Caco-2 (cell line): ENCODE measurements around the gene CARNS1. TPM values are rescaled to one million over a fixed set of nuclear protein-coding genes. Genes with fewer than 3 reads are reported as not detected.

ENCODE experiments used
- BruUV-seq: library from RNA; stranded (reverse); fragments of 400-500 nt; replicated peaks from 2 replicates; lab custom pipeline; 2021; lab: Mats Ljungman, UMichigan
- CTCF ChIA-PET: fragments of 300-600 bp; sonication (Branson Sonifier 250); formaldehyde crosslinking; loops from one replicate; lab custom pipeline; 2022; ENCODE audit warnings: antibody characterized with exemption; lab: Charles Lee
- POLR2A ChIA-PET: fragments of 300-600 bp; sonication (Branson Sonifier 250); formaldehyde crosslinking; loops from one replicate; lab custom pipeline; 2022; ENCODE audit warnings: antibody characterized with exemption; lab: Charles Lee
- DNase-seq, 2 experiments: peaks; one replicate each; pipeline versions ENCODE4 v3.0.0 to v3.0.0-alpha.2; 2020 to 2022
- H3K27me3 ChIP-seq: replicated peaks from 2 replicates; pipeline ENCODE4 v1.6.0; 2011; ENCODE audit warnings: low read length; ENCODE audit not compliant: control insufficient read depth, insufficient read depth
- H3K36me3 ChIP-seq: 2 replicates; pipeline ENCODE4 v1.5.1; 2011; ENCODE audit warnings: low read length; ENCODE audit not compliant: control insufficient read depth, insufficient read depth
- H3K4me1 ChIP-seq: fragments of 250-450 bp; sonication (Bioruptor Pico); 2 replicates; pipeline ENCODE4 v1.5.1; 2020; ENCODE audit warnings: mild to moderate bottlenecking
- H3K4me3 ChIP-seq: 2 replicates; pipeline ENCODE4 v1.5.1; 2011; ENCODE audit warnings: low read depth, mild to moderate bottlenecking, control low read depth, low read length
- H3K9me3 ChIP-seq: fragments of 250-450 bp; sonication (Bioruptor Pico); 2 replicates; pipeline ENCODE4 v1.5.1; 2020; ENCODE audit warnings: mild to moderate bottlenecking, moderate library complexity
- H3K27ac Mint-ChIP-seq: one replicate; pipeline ENCODE4 v1.8.0; 2022; ENCODE audit warnings: mixed read lengths; ENCODE audit not compliant: unreplicated experiment
- H3K27me3 Mint-ChIP-seq: one replicate; pipeline ENCODE4 v1.8.0; 2022; ENCODE audit warnings: mixed read lengths; ENCODE audit not compliant: insufficient read depth, unreplicated experiment
- H3K36me3 Mint-ChIP-seq: one replicate; pipeline ENCODE4 v1.8.0; 2022; ENCODE audit warnings: mild to moderate bottlenecking, mixed read lengths; ENCODE audit not compliant: insufficient read depth, unreplicated experiment
- H3K4me1 Mint-ChIP-seq: one replicate; pipeline ENCODE4 v1.8.0; 2022; ENCODE audit warnings: low read depth, mixed read lengths; ENCODE audit not compliant: unreplicated experiment
- H3K4me3 Mint-ChIP-seq: one replicate; pipeline ENCODE4 v1.8.0; 2022; ENCODE audit warnings: mild to moderate bottlenecking, moderate library complexity, mixed read lengths; ENCODE audit not compliant: unreplicated experiment
- H3K9me3 Mint-ChIP-seq: one replicate; pipeline ENCODE4 v1.8.0; 2022; ENCODE audit warnings: mixed read lengths; ENCODE audit not compliant: unreplicated experiment
- CTCF ChIP-seq, 2 experiments: fragments of 200-600 bp in 1 of 2; IDR thresholded peaks; 1 replicate in 1 of 2; 2 replicates in 1 of 2; pipeline versions ENCODE4 v1.5.1 to v1.8.0; 2011 to 2022; ENCODE audit warnings: antibody characterized with exemption in 1 of 2, control low read depth in 1 of 2, inconsistent platforms in 1 of 2, low read depth in 1 of 2, low read length in 1 of 2, mild to moderate bottlenecking in 1 of 2, moderate library complexity in 1 of 2; ENCODE audit not compliant: insufficient read depth in 1 of 2, severe bottlenecking in 1 of 2, unreplicated experiment in 1 of 2
- intact Hi-C: fragments of 100-400 bp; cut with micrococcal nuclease; formaldehyde crosslinking; loops from one replicate; pipeline ENCODE4 v1.10.0; 2022; ENCODE audit not compliant: unreplicated experiment
- total RNA-seq: library from RNA; stranded (reverse); gene quantifications from 2 replicates; pipeline ENCODE4 v1.2.3, GENCODE V29; 2022

The CARNS1 gene
- total RNA-seq, 1 experiment from 2014 or later = 0.09 TPM

- no peak overlapping the region for H3K4me3 Mint-ChIP-seq
- no peaks in the 10 kb centered on the region for H3K27me3 ChIP-seq
- H3K4me1 ChIP-seq = peaks cover 15% of the 10 kb centered on the region
- peaks cover 8% of the 10 kb centered on the region for H3K4me1 Mint-ChIP-seq
- ChIA-PET POLR2A (interaction anchor here (0.5 kb wide), 1 partner anchor 780 kb away, joined by 3 read pairs; the partner anchor contains the start of gene RBM14), CTCF (interaction anchor here (0.7 to 0.9 kb wide), 3 partner anchors 14 to 51 kb away, joined by 3 to 4 read pairs (median 3); no protein-coding TSS in a partner anchor)
- H3K4me3 ChIP-seq = no peak overlapping the region
- peak overlapping the region; percentile 60 for H3K27ac Mint-ChIP-seq
- peaks cover 21% of the 10 kb centered on the region for H3K36me3 ChIP-seq
- intact Hi-C loops = no loop called here
- H3K27me3 Mint-ChIP-seq = no peaks in the 10 kb centered on the region
- H3K9me3 ChIP-seq = no peaks in the 10 kb centered on the region
- no peaks in the 10 kb centered on the region for H3K9me3 Mint-ChIP-seq
- H3K36me3 Mint-ChIP-seq = peaks cover 83% of the 10 kb centered on the region
- no TSS peak for BruUV-seq
- DNase-seq = no peak
- TF ChIP-seq CTCF (IDR thresholded peaks at IDR 0.05; ENCODE audit: insufficient read depth in 1 of 2, low read depth in 1 of 2, low read length in 1 of 2, severe bottlenecking in 1 of 2, unreplicated experiment in 1 of 2) = no peak
These were observed 18.7 kb upstream of the CARNS1 start for GRCh38 chr11:67396587-67397389.

- Histone ChIP-seq H3K4me1 (peaks cover 17% of the 10 kb centered on the region), H3K27me3 (no peaks in the 10 kb centered on the region), H3K36me3 (peaks cover 21% of the 10 kb centered on the region), H3K4me3 (no peak overlapping the region), H3K9me3 (no peaks in the 10 kb centered on the region)
- DNase-seq = no peak
- Mint-ChIP-seq H3K9me3 (no peaks in the 10 kb centered on the region), H3K27ac (no peak overlapping the region), H3K36me3 (peaks cover 75% of the 10 kb centered on the region), H3K4me1 (peaks cover 8% of the 10 kb centered on the region), H3K27me3 (no peaks in the 10 kb centered on the region), H3K4me3 (no peak overlapping the region)
- no peak for TF ChIP-seq CTCF (IDR thresholded peaks at IDR 0.05; ENCODE audit: insufficient read depth in 1 of 2, low read depth in 1 of 2, low read length in 1 of 2, severe bottlenecking in 1 of 2, unreplicated experiment in 1 of 2)
- POLR2A ChIA-PET = interaction anchor here (0.5 to 0.6 kb wide), 2 partner anchors 23 to 1353 kb away, joined by 3 to 6 read pairs; no protein-coding TSS in a partner anchor
- no TSS peak for BruUV-seq
- CTCF ChIA-PET = no interaction called here
- intact Hi-C loops = no loop called here
These were observed 17.9 kb upstream of the CARNS1 start for GRCh38 chr11:67397536-67397935.

- ChIA-PET POLR2A (interaction anchor here (0.5 to 0.6 kb wide), 2 partner anchors 23 to 1352 kb away, joined by 3 to 6 read pairs; no protein-coding TSS in a partner anchor), CTCF (no interaction called here)
- TSS peak; percentile 49 for BruUV-seq
- Histone ChIP-seq H3K9me3 (no peaks in the 10 kb centered on the region), H3K36me3 (peaks cover 20% of the 10 kb centered on the region), H3K4me3 (no peak overlapping the region), H3K27me3 (no peaks in the 10 kb centered on the region), H3K4me1 (peaks cover 14% of the 10 kb centered on the region)
- no peak for TF ChIP-seq CTCF (IDR thresholded peaks at IDR 0.05; ENCODE audit: insufficient read depth in 1 of 2, low read depth in 1 of 2, low read length in 1 of 2, severe bottlenecking in 1 of 2, unreplicated experiment in 1 of 2)
- peaks cover 8% of the 10 kb centered on the region for H3K4me1 Mint-ChIP-seq
- no peak overlapping the region for H3K27ac Mint-ChIP-seq
- intact Hi-C loops = no loop called here
- peaks cover 70% of the 10 kb centered on the region for H3K36me3 Mint-ChIP-seq
- no peaks in the 10 kb centered on the region for H3K9me3 Mint-ChIP-seq
- no peak for DNase-seq
- no peaks in the 10 kb centered on the region for H3K27me3 Mint-ChIP-seq
- no peak overlapping the region for H3K4me3 Mint-ChIP-seq
These were observed 17.4 kb upstream of the CARNS1 start for GRCh38 chr11:67397986-67398660.
